Breast epithelium (tissue), 4 donors: Measurements from ENCODE around the gene KCTD1. TPM values are rescaled to one million over a fixed set of nuclear protein-coding genes. Genes with fewer than 3 reads are reported as not detected.

ENCODE experiments used
- DNase-seq, 2 donors: peaks; one replicate each; pipeline ENCODE4 v3.0.0-alpha.2; 2019; ENCODE audit warnings: low spot score in 2 of 2
- H3K27ac ChIP-seq, 2 donors: fragments of 200-600 bp; sonication (generic) in 1 of 2; one replicate each; pipeline ENCODE4 v1.5.1; 2016 to 2019; ENCODE audit warnings: mild to moderate bottlenecking in 1 of 2
- H3K27me3 ChIP-seq, 2 donors: fragments of 200-600 bp; sonication (generic) in 1 of 2; one replicate each; pipeline versions ENCODE4 v1.5.1 to v1.6.0; 2017 to 2019; ENCODE audit warnings: control low read depth in 1 of 2, mild to moderate bottlenecking in 1 of 2
- H3K36me3 ChIP-seq: fragments of 200-600 bp; one replicate; pipeline ENCODE4 v1.5.1; 2019
- H3K4me1 ChIP-seq, 2 donors: fragments of 200-600 bp; sonication (generic); one replicate each; pipeline ENCODE4 v1.5.1; 2016 to 2019; ENCODE audit warnings: control low read depth in 1 of 2
- H3K4me3 ChIP-seq, 3 donors: fragments of 200-600 bp; sonication (generic); 1 replicate in 2 of 3; 2 replicates in 1 of 3; pipeline ENCODE4 v1.5.1; 2016 to 2019; ENCODE audit warnings: mild to moderate bottlenecking in 3 of 3, moderate library complexity in 2 of 3
- H3K9me3 ChIP-seq, 2 donors: fragments of 200-600 bp; sonication (generic) in 1 of 2; one replicate each; pipeline ENCODE4 v1.5.1; 2016 to 2019; ENCODE audit warnings: control low read depth in 1 of 2
- POLR2A ChIP-seq: fragments of 450-650 bp; IDR thresholded peaks from one replicate; pipeline ENCODE4 v1.6.1; 2016; ENCODE audit warnings: antibody characterized with exemption, mild to moderate bottlenecking, moderate library complexity
- POLR2AphosphoS5 ChIP-seq, 3 donors: sonication (generic); formaldehyde crosslinking; IDR thresholded peaks; one replicate each; pipeline ENCODE4 v1.6.1; 2017; ENCODE audit warnings: antibody characterized with exemption in 3 of 3
- intact Hi-C: fragments of 100-400 bp; cut with DNase I; formaldehyde crosslinking; loops from one replicate; pipeline ENCODE4 v1.15.1; 2023; ENCODE audit warnings: low total_unique reads
- total RNA-seq, 3 donors: library from RNA; depleted of rRNA; stranded (reverse); fragments of >200 nt; gene quantifications; one replicate each; pipeline ENCODE4 v1.1.0, GENCODE V29; 2016
- TF ChIP-seq, protein P1 (sequence below), 3 donors: fragments of 450-650 bp; IDR thresholded peaks; one replicate each; pipeline ENCODE4 v1.5.1; 2016 to 2017; ENCODE audit warnings: antibody characterized with exemption in 3 of 3, mild to moderate bottlenecking in 3 of 3, moderate library complexity in 3 of 3

Gene KCTD1
- total RNA-seq, 3 donors from 2014 or later: 5.6 to 47.3 (median 41.6) TPM

DNA sequence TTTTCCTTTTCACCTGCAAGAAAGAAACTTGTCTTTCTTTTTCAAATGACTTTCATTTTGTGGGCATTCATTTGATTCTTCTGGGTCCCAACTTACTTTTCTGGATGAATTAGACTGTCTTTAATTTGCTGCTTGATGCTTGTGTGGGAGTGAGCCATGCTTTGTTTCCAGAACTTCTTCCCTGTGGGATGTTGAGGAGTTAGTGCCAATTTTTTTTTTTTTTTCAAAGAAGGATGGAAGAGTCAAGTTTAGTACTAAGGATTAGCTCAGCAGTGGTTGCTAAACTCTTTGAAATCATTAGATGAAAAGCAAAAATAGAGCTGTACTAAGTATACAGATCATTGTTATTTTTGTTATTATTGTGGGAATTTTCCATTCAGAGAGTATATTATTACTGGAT is 17.2 kb upstream of the KCTD1 start:
- intact Hi-C loops: no loop called here
- H3K27ac ChIP-seq: no peak overlapping the region

DNA sequence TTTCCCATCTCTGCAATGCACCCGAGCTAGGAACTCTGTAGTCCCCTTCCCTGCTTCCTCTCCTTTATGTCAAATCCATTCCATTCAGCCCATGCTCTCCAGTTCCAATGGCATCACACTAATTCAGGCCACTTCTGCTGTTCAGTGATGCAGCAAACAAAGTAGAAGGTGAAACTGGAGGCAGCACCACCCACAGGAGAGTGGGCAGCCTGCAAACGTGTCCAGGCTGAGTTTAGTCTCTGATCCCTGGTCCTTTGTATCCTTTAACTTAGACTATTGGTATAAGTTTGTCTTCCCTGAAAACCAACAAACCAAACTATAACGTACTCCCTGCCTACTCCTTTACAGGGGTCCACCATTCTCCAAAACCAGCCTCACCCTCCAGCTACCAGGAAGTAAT is 14.7 kb upstream of the KCTD1 start:
- no peaks in the 10 kb centered on the region for H3K36me3 ChIP-seq
- H3K27ac ChIP-seq: no peak overlapping the region
- no peaks in the 10 kb centered on the region for H3K9me3 ChIP-seq
- DNase-seq: no peak
- H3K27me3 ChIP-seq: no peaks in the 10 kb centered on the region
- no peaks in the 10 kb centered on the region for H3K4me1 ChIP-seq
- no peak overlapping the region for H3K4me3 ChIP-seq
- intact Hi-C loops: no loop called here
- TF ChIP-seq POLR2AphosphoS5 (IDR thresholded peaks at IDR 0.05): no peak
- TF ChIP-seq POLR2A: no peak
- TF ChIP-seq, protein P1, sequence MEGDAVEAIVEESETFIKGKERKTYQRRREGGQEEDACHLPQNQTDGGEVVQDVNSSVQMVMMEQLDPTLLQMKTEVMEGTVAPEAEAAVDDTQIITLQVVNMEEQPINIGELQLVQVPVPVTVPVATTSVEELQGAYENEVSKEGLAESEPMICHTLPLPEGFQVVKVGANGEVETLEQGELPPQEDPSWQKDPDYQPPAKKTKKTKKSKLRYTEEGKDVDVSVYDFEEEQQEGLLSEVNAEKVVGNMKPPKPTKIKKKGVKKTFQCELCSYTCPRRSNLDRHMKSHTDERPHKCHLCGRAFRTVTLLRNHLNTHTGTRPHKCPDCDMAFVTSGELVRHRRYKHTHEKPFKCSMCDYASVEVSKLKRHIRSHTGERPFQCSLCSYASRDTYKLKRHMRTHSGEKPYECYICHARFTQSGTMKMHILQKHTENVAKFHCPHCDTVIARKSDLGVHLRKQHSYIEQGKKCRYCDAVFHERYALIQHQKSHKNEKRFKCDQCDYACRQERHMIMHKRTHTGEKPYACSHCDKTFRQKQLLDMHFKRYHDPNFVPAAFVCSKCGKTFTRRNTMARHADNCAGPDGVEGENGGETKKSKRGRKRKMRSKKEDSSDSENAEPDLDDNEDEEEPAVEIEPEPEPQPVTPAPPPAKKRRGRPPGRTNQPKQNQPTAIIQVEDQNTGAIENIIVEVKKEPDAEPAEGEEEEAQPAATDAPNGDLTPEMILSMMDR (IDR thresholded peaks at IDR 0.05): no peak

More for the DNA sequence above, 17.2 kb upstream of the KCTD1 start:
- DNase-seq: no peak
- Histone ChIP-seq H3K4me3 (no peak overlapping the region), H3K27me3 (no peaks in the 10 kb centered on the region), H3K9me3 (no peaks in the 10 kb centered on the region), H3K4me1 (no peaks in the 10 kb centered on the region), H3K36me3 (no peaks in the 10 kb centered on the region)
- no peak for TF ChIP-seq POLR2AphosphoS5 (IDR thresholded peaks at IDR 0.05)
- TF ChIP-seq, protein P1 (IDR thresholded peaks at IDR 0.05): no peak
- no peak for TF ChIP-seq POLR2A

DNA sequence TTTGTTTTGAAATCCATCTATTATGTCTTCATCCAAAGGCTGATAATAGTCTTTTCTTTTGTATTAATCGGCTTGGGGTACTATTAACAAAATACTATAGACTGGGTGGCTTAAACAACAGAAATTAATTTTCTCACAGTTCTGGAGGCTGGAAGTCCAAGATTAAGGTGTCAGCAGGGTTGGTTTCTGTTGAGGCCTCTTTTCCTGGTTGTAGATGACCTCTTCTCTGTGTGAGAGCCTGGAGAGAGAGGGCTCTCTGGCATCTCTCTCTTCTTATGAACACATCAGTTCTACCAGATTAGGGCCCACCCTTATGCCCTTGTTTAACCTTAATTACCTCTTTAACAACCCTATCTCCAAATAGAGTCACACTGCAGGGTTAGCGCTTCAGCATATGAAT is 14.2 kb upstream of the KCTD1 start:
- TF ChIP-seq POLR2AphosphoS5 (IDR thresholded peaks at IDR 0.05): no peak
- TF ChIP-seq, protein P1 (IDR thresholded peaks at IDR 0.05): no peak
- no peak for TF ChIP-seq POLR2A
- H3K4me3 ChIP-seq: no peak overlapping the region
- intact Hi-C loops: no loop called here
- DNase-seq: no peak
- H3K9me3 ChIP-seq: no peaks in the 10 kb centered on the region
- H3K27me3 ChIP-seq: no peaks in the 10 kb centered on the region
- H3K4me1 ChIP-seq: no peaks in the 10 kb centered on the region
- no peak overlapping the region for H3K27ac ChIP-seq
- H3K36me3 ChIP-seq: no peaks in the 10 kb centered on the region

DNA sequence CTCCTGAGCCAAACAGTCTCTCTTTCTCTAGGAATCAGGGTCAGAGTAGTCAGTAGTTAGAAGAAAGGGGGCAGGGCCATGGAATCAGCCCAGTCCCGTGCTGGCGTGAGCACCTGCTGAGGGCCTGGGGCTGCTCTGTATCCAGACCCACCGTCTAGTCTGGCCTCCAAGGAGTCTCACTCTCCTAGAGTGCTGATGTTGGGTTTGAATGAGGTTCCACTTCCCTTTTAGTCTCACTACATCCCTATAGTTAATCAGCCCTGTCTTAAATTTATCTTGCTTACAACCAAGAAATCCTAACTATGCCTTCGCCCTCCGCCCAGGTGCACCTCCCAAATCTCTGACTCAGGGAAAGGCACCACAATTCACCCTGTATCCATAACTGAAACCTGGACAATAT is 13.4 kb upstream of the KCTD1 start:
- Histone ChIP-seq H3K4me3 (no peak overlapping the region), H3K9me3 (no peaks in the 10 kb centered on the region), H3K27me3 (no peaks in the 10 kb centered on the region), H3K36me3 (no peaks in the 10 kb centered on the region), H3K27ac (no peak overlapping the region), H3K4me1 (no peaks in the 10 kb centered on the region)
- intact Hi-C loops: loop anchor here (2.0 kb wide), 1 partner anchor 39 kb away; no protein-coding TSS in a partner anchor
- TF ChIP-seq POLR2A (no peak), POLR2AphosphoS5 (IDR thresholded peaks at IDR 0.05) (no peak)
- TF ChIP-seq, protein P1 (IDR thresholded peaks at IDR 0.05): no peak
- DNase-seq: no peak

DNA sequence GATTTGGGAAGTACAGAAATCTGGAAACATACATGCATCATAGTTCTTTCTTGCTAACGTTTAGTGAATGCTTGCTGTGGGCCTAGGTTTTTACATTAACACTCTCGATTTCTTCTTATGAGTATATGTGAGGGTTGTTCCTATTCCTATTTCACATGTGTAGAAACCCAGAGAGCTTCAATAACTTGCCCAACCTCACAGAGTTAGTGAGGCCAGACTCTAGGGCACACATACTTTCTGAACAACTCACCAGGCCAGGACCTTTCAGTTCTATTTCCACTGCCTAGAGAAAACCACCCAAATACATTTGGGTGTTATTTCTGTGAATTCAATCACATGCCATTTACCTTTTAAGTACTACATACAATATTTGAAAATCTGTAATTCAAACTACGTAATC is 8.2 kb upstream of the KCTD1 start:
- Histone ChIP-seq H3K36me3 (no peaks in the 10 kb centered on the region), H3K27me3 (no peaks in the 10 kb centered on the region), H3K9me3 (no peaks in the 10 kb centered on the region), H3K4me3 (no peak overlapping the region), H3K4me1 (no peaks in the 10 kb centered on the region), H3K27ac (peak overlapping the region; percentile 45 to 58)
- intact Hi-C loops: loop anchor here (2.0 kb wide), 1 partner anchor 34 kb away; no protein-coding TSS in a partner anchor
- TF ChIP-seq POLR2AphosphoS5 (IDR thresholded peaks at IDR 0.05) (no peak), POLR2A (no peak)
- TF ChIP-seq, protein P1 (IDR thresholded peaks at IDR 0.05): no peak
- DNase-seq: no peak
